Parathyroid adenoma (tissue), 2 donors: ENCODE data around the gene CIZ1.
A peak's percentile ranks its signal among the peaks of the same experiment; 100 is the strongest.

Experiments
- H2AFZ ChIP-seq: fragments of 300-600 bp; sonication (generic); one replicate; pipeline ENCODE4 v1.7.0; 2017; ENCODE audit warnings: antibody characterized with exemption, mild to moderate bottlenecking
- H3K27ac ChIP-seq: fragments of 300-600 bp; sonication (generic); one replicate; pipeline ENCODE4 v1.7.0; 2017
- H3K27me3 ChIP-seq: fragments of 300-600 bp; sonication (generic); one replicate; pipeline ENCODE4 v1.7.0; 2017; ENCODE audit warnings: low read length; ENCODE audit not compliant: control insufficient read depth, insufficient read depth
- H3K36me3 ChIP-seq: fragments of 300-600 bp; sonication (generic); one replicate; pipeline ENCODE4 v1.7.0; 2017; ENCODE audit warnings: low read length; ENCODE audit not compliant: control insufficient read depth, insufficient read depth
- H3K4me1 ChIP-seq: fragments of 300-600 bp; sonication (generic); one replicate; pipeline ENCODE4 v1.7.0; 2017; ENCODE audit warnings: control low read depth
- H3K4me2 ChIP-seq: fragments of 300-600 bp; sonication (generic); one replicate; pipeline ENCODE4 v1.7.0; 2017; ENCODE audit warnings: low read length
- H3K4me3 ChIP-seq: fragments of 300-600 bp; sonication (generic); one replicate; pipeline ENCODE4 v1.7.0; 2017; ENCODE audit warnings: low read depth, low read length
- H3K79me2 ChIP-seq: fragments of 300-600 bp; sonication (generic); one replicate; pipeline ENCODE4 v1.7.0; 2017; ENCODE audit warnings: control low read depth
- H3K9ac ChIP-seq: fragments of 300-600 bp; sonication (generic); one replicate; pipeline ENCODE4 v1.7.0; 2017; ENCODE audit warnings: mild to moderate bottlenecking
- H3K9me3 ChIP-seq: fragments of 300-600 bp; sonication (generic); one replicate; pipeline ENCODE4 v1.7.0; 2017; ENCODE audit warnings: low read length; ENCODE audit not compliant: control insufficient read depth
- TF ChIP-seq, protein P1 (sequence below): fragments of 300-600 bp; sonication (generic); IDR thresholded peaks from one replicate; pipeline ENCODE4 v1.7.0; 2017; ENCODE audit warnings: antibody characterized with exemption, mild to moderate bottlenecking
- donor health status: primary hyperparathyroidism.

CIZ1 gene

DNA sequence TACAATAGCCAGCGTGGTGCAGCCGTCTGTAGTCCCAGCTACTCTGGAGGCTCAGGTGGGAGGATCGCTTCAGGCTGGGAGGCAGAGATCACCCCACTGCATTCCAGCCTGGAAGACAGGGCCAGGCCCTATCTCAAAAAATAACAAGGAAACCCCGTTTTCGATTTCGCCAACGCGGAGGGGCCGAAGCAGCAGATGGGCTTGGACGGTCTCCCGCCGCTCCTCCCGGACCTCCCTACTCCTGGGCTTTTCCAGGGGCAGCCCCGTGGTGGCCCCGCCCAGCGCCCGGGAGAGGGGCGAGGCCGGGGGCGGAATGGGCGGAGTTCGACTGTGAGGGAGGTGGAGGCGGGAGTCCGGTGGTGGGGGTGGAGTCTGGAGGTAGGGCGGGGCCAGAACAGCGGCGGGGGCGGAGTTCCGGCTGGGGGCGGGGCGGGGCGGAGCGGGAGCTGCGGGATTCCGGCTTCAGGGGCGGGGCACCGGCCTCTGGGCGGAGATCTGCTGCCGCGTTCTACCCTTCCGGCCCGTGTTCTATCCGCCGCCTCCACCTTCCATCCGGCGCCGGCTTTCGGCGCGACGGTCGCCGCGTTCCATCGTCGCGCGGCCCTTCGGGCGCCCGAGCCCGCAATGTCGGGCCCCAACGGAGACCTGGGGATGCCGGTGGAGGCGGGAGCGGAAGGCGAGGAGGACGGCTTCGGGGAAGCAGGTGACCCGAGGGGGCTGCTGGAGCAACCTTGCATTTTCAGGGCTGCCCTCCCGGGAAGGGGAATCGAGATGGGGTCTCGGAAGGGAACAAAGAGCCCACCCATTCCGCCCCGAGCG, 31.4 kb downstream of the CIZ1 start, which contains the start of gene BBLN:
Gene BBLN (plus strand): TSS at position 482 of the 819 bp plus-strand sequence. CDS start 143 bp downstream, at position 625.
- Histone ChIP-seq H3K9ac (no peak within 1 kb of the TSS), H3K36me3 (no peaks in the 10 kb centered on the region), H3K9me3 (no peaks in the 10 kb centered on the region), H3K27me3 (no peaks in the 10 kb centered on the region), H3K4me3 (peak within 1 kb of the TSS; percentile 58), H3K79me2 (no peaks in the 10 kb centered on the region), H3K4me2 (peak within 1 kb of the TSS; percentile 96), H3K4me1 (no peaks in the 10 kb centered on the region), H3K27ac (no peak within 1 kb of the TSS), H2AFZ (peak within 1 kb of the TSS; percentile 58)
- TF ChIP-seq, protein P1, sequence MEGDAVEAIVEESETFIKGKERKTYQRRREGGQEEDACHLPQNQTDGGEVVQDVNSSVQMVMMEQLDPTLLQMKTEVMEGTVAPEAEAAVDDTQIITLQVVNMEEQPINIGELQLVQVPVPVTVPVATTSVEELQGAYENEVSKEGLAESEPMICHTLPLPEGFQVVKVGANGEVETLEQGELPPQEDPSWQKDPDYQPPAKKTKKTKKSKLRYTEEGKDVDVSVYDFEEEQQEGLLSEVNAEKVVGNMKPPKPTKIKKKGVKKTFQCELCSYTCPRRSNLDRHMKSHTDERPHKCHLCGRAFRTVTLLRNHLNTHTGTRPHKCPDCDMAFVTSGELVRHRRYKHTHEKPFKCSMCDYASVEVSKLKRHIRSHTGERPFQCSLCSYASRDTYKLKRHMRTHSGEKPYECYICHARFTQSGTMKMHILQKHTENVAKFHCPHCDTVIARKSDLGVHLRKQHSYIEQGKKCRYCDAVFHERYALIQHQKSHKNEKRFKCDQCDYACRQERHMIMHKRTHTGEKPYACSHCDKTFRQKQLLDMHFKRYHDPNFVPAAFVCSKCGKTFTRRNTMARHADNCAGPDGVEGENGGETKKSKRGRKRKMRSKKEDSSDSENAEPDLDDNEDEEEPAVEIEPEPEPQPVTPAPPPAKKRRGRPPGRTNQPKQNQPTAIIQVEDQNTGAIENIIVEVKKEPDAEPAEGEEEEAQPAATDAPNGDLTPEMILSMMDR, result no peak

DNA sequence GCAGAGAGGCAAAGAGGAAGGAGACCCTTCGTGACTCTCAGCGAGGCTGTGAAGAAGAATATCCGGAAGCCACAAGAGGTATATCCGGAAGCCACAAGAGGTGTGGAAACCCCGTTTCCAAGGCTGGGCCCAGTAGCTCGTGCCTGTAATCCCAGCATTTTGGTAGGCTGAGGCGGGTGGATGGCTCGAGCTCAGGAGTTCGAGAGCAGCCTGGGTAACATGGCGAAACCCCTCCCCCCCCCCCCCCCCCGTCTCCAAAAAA, 31.9 kb downstream of the CIZ1 start:
- Histone ChIP-seq H3K9ac (no peak overlapping the region), H3K79me2 (no peaks in the 10 kb centered on the region), H3K4me3 (peak overlapping the region; percentile 58), H3K4me1 (no peaks in the 10 kb centered on the region), H3K9me3 (no peaks in the 10 kb centered on the region), H3K27ac (no peak overlapping the region), H3K36me3 (no peaks in the 10 kb centered on the region), H2AFZ (peak overlapping the region; percentile 45), H3K4me2 (peak overlapping the region; percentile 54), H3K27me3 (no peaks in the 10 kb centered on the region)
- TF ChIP-seq, protein P1, result no peak

DNA sequence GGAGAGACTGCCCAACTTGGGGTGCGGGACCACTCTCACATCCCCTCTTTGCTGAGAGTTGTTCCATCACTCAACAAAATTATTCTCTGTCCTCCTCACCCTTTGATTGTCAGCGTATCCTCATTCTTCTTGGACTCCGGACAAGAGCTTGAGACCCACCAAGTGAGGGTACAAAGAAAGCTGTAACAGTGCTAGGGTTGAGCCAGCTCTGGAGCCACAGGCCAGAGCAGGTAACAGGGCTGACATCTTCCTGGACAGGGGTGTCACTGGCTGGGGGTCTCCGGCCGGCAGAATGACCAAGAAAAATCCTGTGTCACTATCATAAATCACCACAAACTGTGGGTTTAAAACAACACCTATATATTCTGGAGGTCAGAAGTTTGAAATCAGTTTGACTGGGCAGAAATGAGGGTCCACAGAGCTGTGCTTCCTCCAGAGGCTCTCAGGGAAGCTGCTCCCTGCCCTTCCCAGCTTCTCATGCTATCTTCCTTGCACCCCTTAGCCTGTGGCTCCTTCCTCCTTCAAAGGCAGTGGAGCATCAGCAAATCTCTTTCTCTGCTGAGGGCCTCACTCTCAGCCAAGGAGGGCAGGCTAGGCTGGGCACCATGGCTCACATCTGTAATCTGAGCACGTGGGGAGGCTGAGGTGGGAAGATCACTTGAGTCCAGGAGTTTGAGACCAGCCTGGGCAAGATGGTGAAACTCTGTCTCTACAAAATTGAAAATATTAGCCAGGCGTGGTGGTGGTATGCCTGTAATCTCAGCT, 35.5 kb downstream of the CIZ1 start:
- Histone ChIP-seq H3K27ac (no peak overlapping the region), H3K27me3 (no peaks in the 10 kb centered on the region), H3K36me3 (no peaks in the 10 kb centered on the region), H3K9me3 (no peaks in the 10 kb centered on the region), H3K9ac (no peak overlapping the region), H3K79me2 (no peaks in the 10 kb centered on the region), H3K4me1 (no peaks in the 10 kb centered on the region), H3K4me3 (no peak overlapping the region), H3K4me2 (no peak overlapping the region), H2AFZ (no peak overlapping the region)
- TF ChIP-seq, protein P1, result no peak

DNA sequence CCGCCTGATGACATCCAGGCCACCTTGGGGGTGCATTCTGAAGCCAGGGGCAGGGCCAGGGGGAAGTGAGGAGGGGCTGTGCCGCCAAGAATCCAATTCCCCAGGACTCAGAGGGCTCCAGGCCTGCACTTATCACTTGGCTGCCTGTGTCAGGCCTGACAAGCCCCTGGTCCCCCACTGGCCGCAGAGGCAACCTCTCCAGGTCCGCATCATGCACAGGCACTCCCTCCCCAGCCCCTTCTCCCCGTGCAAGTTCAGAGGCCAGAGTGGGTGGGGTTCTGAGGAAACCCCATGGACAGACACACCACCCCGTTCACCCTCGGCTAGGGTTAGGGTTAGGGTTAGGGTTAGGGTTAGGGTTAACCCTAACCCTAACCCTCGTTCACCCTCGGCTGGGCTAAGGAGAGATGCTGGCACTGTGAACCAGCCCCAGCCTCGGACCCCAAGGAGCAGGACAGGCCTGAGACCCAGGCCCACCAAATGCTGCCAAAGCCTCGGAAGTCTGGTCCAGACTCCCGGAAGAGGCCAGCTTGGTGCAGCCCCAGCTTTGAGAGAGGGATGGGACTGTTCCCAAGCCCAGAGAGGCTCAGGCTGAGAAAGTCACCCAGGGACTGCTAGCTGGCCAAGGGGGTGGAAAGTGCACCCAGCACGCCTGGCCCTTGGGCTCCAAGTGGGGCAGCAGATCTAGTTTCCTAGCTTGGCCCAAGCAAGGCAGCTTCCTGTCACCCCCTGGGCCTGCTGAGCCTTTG, 37.3 kb downstream of the CIZ1 start:
- H3K9ac ChIP-seq, result no peak overlapping the region
- TF ChIP-seq, protein P1, result no peak
- H3K36me3 ChIP-seq, result no peaks in the 10 kb centered on the region
- no peaks in the 10 kb centered on the region for H3K27me3 ChIP-seq
- no peaks in the 10 kb centered on the region for H3K9me3 ChIP-seq
- H3K4me1 ChIP-seq, result no peaks in the 10 kb centered on the region
- H3K4me2 ChIP-seq, result no peak overlapping the region
- no peak overlapping the region for H2AFZ ChIP-seq
- no peaks in the 10 kb centered on the region for H3K79me2 ChIP-seq
- H3K4me3 ChIP-seq, result no peak overlapping the region
- H3K27ac ChIP-seq, result no peak overlapping the region
